ENCODE results near the gene GPR17.

- TF ChIP-seq CTCF (IDR thresholded peaks at IDR 0.05; ENCODE audit: low read depth, low read length, missing input control) (no peak), REST (IDR thresholded peaks at IDR 0.05) (no peak), TAF1 (conservative IDR thresholded peaks at IDR 0.05) (no peak), MAX (IDR thresholded peaks at IDR 0.05) (no peak), RXRA (IDR thresholded peaks at IDR 0.05) (no peak), RAD21 (IDR thresholded peaks at IDR 0.05) (no peak)
Observed at GRCh38 chr2:127670055-127670956, 24.4 kb downstream of the GPR17 start.

All from liver (tissue), 3 donors.